ENCODE data around the gene PNPLA6. TPM values are rescaled to one million over a fixed set of nuclear protein-coding genes. Genes with fewer than 3 reads are reported as not detected.

The PNPLA6 gene
- total and polyA plus RNA-seq, 2 of the 8 experiments (the other 6 are each of a cell fraction or from before 2014, with no cell fraction given): 55.1 to 121 TPM

DNA sequence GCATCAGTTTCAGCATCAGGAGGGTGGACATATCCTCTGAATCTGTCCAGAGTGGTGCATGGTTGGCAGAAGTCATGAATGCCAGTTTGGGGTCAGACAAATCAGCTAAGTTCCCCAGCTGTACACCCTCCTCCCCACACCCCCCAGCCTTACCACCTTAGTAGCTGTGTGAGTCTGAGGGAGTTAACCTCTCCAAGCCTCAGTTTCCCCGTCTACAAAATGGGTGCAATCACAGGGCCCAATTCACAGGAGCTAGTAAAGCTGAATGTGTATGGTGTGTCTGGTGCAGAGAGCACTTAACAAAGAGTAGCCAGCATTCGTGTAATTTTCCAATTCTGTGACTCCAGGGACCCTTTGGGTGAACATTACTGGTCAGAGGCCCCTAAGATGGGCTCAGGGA, 33.0 kb upstream of the PNPLA6 start:
- Histone ChIP-seq H3K27me3 (replicated peaks in 1 of 4; ENCODE audit: control insufficient read depth in 3 of 4, extremely low read depth in 1 of 4, insufficient read depth in 3 of 4, low read length in 3 of 4) (peaks cover 1 to 33% (median 25%) of the 10 kb centered on the region in 4 experiments), H3K23me2 (ENCODE audit: low read depth, low read length) (peaks cover 14% of the 10 kb centered on the region; the same call in 1 of the 2 replicates), H3K4me2 (ENCODE audit: insufficient read depth in 1 of 2, low read depth in 2 of 2, low read length in 2 of 2) (no peak overlapping the region), H3K79me1 (ENCODE audit: low read depth, low read length) (no peaks in the 10 kb centered on the region), H3K36me3 (ENCODE audit: control insufficient read depth in 2 of 4, insufficient read depth in 4 of 4, low read length in 3 of 4) (no peaks in the 10 kb centered on the region), H4K8ac (ENCODE audit: extremely low read depth, insufficient read depth, low read length) (no peak overlapping the region), H3K9me3 (ENCODE audit: insufficient read depth in 2 of 2, low read depth in 1 of 2, low read length in 1 of 2) (peaks cover 0 to 5% of the 10 kb centered on the region in 2 experiments; a peak in 1 of 4 replicates), H2BK20ac (ENCODE audit: low read length) (no peak overlapping the region), H3K27ac (ENCODE audit: low read depth, low read length) (no peak overlapping the region), H3K4me3 (ENCODE audit: extremely low read depth in 1 of 4, insufficient read depth in 2 of 4, low read depth in 3 of 4, low read length in 4 of 4) (no peak overlapping the region), H4K91ac (replicated peaks; ENCODE audit: insufficient read length, low read length) (no peak overlapping the region), H3K14ac (ENCODE audit: insufficient read length) (no peak overlapping the region), H4K5ac (ENCODE audit: insufficient read length, low read depth, low read length) (no peak overlapping the region), H3K9ac (replicated peaks in 1 of 4; ENCODE audit: extremely low read depth in 1 of 4, low read depth in 3 of 4, low read length in 3 of 4) (no peak overlapping the region), H2AK5ac (ENCODE audit: low read depth, low read length) (no peak overlapping the region), H3K18ac (ENCODE audit: extremely low read depth, low read length) (no peak overlapping the region), H4K20me1 (replicated peaks in 1 of 2; ENCODE audit: control insufficient read depth in 1 of 2, insufficient read depth in 2 of 2, low read length in 2 of 2) (no peaks in the 10 kb centered on the region), H3K56ac (replicated peaks; ENCODE audit: insufficient read length, low read depth, low read length) (no peak overlapping the region), H2BK120ac (replicated peaks; ENCODE audit: low read depth, low read length) (no peak overlapping the region), H3K23ac (ENCODE audit: insufficient read length) (no peak overlapping the region), H3K79me2 (ENCODE audit: control insufficient read depth in 1 of 2, insufficient read depth in 2 of 2, low read length in 2 of 2) (no peaks in the 10 kb centered on the region), H2BK15ac (ENCODE audit: low read length) (no peak overlapping the region), H2AFZ (ENCODE audit: low read length) (no peak overlapping the region), H2BK12ac (ENCODE audit: low read depth, low read length) (no peak overlapping the region), H2BK5ac (ENCODE audit: low read depth, low read length) (no peak overlapping the region), H3K4ac (replicated peaks; ENCODE audit: insufficient read length, low read depth, low read length) (no peak overlapping the region), H3K4me1 (replicated peaks in 1 of 4; ENCODE audit: control insufficient read depth in 3 of 4, insufficient read depth in 4 of 4, low read length in 3 of 4) (peaks cover 0 to 13% (median 10%) of the 10 kb centered on the region in 4 experiments; a peak in 5 of 7 replicates)
- FAIRE-seq (no peak), DNase-seq (ENCODE audit: low read depth in 1 of 2, low spot score in 2 of 2) (no peak)
- ChIA-PET CTCF (ENCODE audit: partially characterized antibody) (interaction anchor here (0.9 to 1.5 kb wide), 2 partner anchors 8 to 40 kb away, joined by 3 to 4 read pairs; no protein-coding TSS in a partner anchor), POLR2A (ENCODE audit: partially characterized antibody) (no interaction called here)
- WGBS, 2 experiments (ENCODE audit: extremely low coverage in 1 of 2, insufficient coverage in 1 of 2, insufficient read length in 1 of 2, insufficient replicate concordance in 2 of 2, low coverage in 1 of 2, low lambda C conversion rate in 2 of 2, missing lambda C conversion rate in 1 of 2): 43% methylated on average over 2 of the region's 2 CpGs; no CpG with 5 or more reads in 1 of the 2 experiments
- TF ChIP-seq HDAC2 (IDR thresholded peaks at IDR 0.05; ENCODE audit: borderline replicate concordance in 1 of 2, low read depth in 2 of 2, low read length in 2 of 2): no peak
- TF ChIP-seq KDM4A (IDR thresholded peaks at IDR 0.05; ENCODE audit: low read depth, low read length, severe bottlenecking): no peak
- no peak for TF ChIP-seq NANOG (IDR thresholded peaks at IDR 0.05; ENCODE audit: insufficient read depth, low read depth, low read length, poor library complexity, severe bottlenecking)
- no peak for TF ChIP-seq KDM5A (IDR thresholded peaks at IDR 0.05; ENCODE audit: low read length)
- TF ChIP-seq KDM1A (IDR thresholded peaks at IDR 0.05; ENCODE audit: borderline replicate concordance, low read length): peak; percentile 48; the same call in 1 of the 2 replicates
- no peak for TF ChIP-seq SIN3A (conservative IDR thresholded peaks at IDR 0.05 in 1 of 2, IDR thresholded peaks at IDR 0.05 in 1 of 2; ENCODE audit: low read depth in 1 of 2, low read length in 2 of 2)
- TF ChIP-seq TEAD4 (IDR thresholded peaks at IDR 0.05; ENCODE audit: low read depth, low read length): no peak
- no peak for TF ChIP-seq EP300 (IDR thresholded peaks at IDR 0.05; ENCODE audit: borderline replicate concordance in 1 of 2, low read depth in 2 of 2, low read length in 2 of 2)

Data from H1 (cell line).